Tibial artery (tissue), 4 donors: Measurements from ENCODE around the gene CLSTN1.
A peak's percentile ranks its signal among the peaks of the same experiment; 100 is the strongest.

Experiments
- DNase-seq, 2 donors: peaks; one replicate each; pipeline ENCODE4 v3.0.0-alpha.2; 2019
- H3K27ac ChIP-seq, 2 donors: fragments of 200-600 bp; sonication (generic) in 1 of 2; 1 replicate in 1 of 2; 2 replicates in 1 of 2; pipeline ENCODE4 v1.5.1; 2018 to 2019; ENCODE audit warnings: mild to moderate bottlenecking in 1 of 2
- H3K27me3 ChIP-seq, 2 donors: fragments of 200-600 bp; sonication (generic) in 1 of 2; one replicate each; pipeline versions ENCODE4 v1.5.1 to v1.6.0; 2016 to 2019
- H3K36me3 ChIP-seq, 3 donors: fragments of 200-600 bp; sonication (generic) in 2 of 3; one replicate each; pipeline ENCODE4 v1.5.1; 2016 to 2019; ENCODE audit warnings: mild to moderate bottlenecking in 2 of 3
- H3K4me1 ChIP-seq, 4 donors: fragments of 200-600 bp; sonication (generic) in 2 of 4; 1 replicate in 3 of 4; 2 replicates in 1 of 4; pipeline ENCODE4 v1.5.1; 2016 to 2019
- H3K4me3 ChIP-seq, 2 donors: fragments of 200-600 bp; sonication (generic) in 1 of 2; 1 replicate in 1 of 2; 2 replicates in 1 of 2; pipeline ENCODE4 v1.5.1; 2018 to 2019; ENCODE audit warnings: mild to moderate bottlenecking in 2 of 2
- H3K9me3 ChIP-seq, 3 donors: fragments of 200-600 bp; sonication (generic) in 1 of 3; one replicate each; pipeline ENCODE4 v1.5.1; 2016 to 2019
- intact Hi-C: fragments of 100-400 bp; cut with DNase I; formaldehyde crosslinking; loops from one replicate; pipeline ENCODE4 v1.15.0; 2023; ENCODE audit warnings: low total_unique reads
- TF ChIP-seq, protein P1 (sequence below), 2 experiments: fragments of 200-600 bp in 1 of 2; fragments of 450-650 bp in 1 of 2; IDR thresholded peaks; one replicate each; pipeline ENCODE4 v1.5.1; 2017 to 2019; ENCODE audit warnings: antibody characterized with exemption in 2 of 2, mild to moderate bottlenecking in 1 of 2, moderate library complexity in 1 of 2

Gene CLSTN1

DNA sequence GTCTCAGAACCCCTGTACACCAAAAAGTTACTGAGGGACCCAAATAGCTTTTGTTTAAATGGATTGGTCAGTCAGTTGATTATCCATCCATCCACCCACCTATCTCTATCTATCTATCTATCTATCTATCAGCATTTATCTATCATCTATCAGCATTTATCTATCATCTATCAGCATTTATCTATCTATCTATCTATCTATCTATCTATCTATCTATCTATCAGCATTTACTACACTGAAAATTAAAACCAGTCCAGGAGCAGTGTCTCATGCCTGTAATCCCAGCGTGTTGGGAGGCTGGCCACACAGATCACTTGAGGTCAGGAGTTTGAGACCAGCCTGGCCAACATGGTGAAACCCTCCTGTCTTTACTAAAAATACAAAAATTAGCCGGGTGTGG lies 47.1 kb downstream of the CLSTN1 start:
- Histone ChIP-seq H3K27me3 (no peaks in the 10 kb centered on the region), H3K27ac (no peak overlapping the region), H3K4me3 (no peak overlapping the region), H3K4me1 (no peaks in the 10 kb centered on the region), H3K36me3 (peaks cover 12 to 14% (median 13%) of the 10 kb centered on the region in 3 donors), H3K9me3 (no peaks in the 10 kb centered on the region)
- no peak for DNase-seq
- TF ChIP-seq, protein P1, sequence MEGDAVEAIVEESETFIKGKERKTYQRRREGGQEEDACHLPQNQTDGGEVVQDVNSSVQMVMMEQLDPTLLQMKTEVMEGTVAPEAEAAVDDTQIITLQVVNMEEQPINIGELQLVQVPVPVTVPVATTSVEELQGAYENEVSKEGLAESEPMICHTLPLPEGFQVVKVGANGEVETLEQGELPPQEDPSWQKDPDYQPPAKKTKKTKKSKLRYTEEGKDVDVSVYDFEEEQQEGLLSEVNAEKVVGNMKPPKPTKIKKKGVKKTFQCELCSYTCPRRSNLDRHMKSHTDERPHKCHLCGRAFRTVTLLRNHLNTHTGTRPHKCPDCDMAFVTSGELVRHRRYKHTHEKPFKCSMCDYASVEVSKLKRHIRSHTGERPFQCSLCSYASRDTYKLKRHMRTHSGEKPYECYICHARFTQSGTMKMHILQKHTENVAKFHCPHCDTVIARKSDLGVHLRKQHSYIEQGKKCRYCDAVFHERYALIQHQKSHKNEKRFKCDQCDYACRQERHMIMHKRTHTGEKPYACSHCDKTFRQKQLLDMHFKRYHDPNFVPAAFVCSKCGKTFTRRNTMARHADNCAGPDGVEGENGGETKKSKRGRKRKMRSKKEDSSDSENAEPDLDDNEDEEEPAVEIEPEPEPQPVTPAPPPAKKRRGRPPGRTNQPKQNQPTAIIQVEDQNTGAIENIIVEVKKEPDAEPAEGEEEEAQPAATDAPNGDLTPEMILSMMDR (IDR thresholded peaks at IDR 0.05): no peak
- intact Hi-C loops: no loop called here

DNA sequence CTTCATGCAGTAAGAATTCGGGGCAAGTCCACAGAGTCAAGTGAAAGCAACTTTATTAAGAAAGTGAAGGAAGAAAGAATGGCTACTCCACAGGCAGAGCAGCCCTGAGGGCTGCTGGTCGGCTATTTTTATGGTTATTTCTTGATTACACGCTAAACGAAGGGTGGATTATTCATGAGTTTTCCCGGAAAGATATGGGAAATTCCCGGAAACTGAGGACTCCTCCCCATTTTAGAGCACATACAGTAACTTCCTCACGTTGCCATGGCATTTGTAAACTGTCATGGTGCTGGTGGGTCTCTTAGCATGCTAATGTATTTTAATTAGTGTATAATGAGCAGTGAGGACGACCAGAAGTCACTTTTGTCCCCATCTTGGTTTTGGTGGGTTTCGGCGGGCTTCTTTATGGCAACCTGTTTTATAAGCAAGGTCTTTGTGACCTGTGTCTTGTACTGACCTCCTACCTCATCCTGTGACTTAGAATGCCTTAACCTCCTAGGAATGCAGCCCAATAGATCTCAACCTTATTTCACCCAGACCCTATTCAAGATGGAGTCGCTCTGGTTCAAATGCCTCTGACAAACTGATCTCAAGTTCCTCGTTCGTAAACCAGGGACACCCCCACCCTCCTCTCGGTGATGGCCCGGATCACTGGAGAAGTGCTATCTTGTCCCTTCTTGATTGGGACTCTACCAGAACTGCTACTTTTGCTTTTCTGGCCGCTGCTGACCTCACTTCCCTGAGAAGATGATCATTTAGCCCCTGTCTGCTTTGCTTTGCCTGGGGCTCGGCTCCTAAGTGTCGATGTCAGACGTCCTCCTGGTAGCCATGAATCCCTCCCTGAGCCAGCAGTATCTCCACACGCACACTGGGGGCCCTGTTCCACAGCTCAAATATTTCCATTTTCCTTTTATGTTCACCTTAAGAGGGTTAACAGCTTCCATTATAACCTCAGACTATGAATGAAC lies 48.8 kb downstream of the CLSTN1 start:
- Histone ChIP-seq H3K4me3 (no peak overlapping the region), H3K27me3 (no peaks in the 10 kb centered on the region), H3K4me1 (no peaks in the 10 kb centered on the region), H3K9me3 (no peaks in the 10 kb centered on the region), H3K36me3 (peaks cover 12 to 23% (median 13%) of the 10 kb centered on the region in 3 donors), H3K27ac (no peak overlapping the region)
- intact Hi-C loops: no loop called here
- TF ChIP-seq, protein P1 (IDR thresholded peaks at IDR 0.05): no peak
- DNase-seq: peak in 1 of 2 donors; percentile 24

DNA sequence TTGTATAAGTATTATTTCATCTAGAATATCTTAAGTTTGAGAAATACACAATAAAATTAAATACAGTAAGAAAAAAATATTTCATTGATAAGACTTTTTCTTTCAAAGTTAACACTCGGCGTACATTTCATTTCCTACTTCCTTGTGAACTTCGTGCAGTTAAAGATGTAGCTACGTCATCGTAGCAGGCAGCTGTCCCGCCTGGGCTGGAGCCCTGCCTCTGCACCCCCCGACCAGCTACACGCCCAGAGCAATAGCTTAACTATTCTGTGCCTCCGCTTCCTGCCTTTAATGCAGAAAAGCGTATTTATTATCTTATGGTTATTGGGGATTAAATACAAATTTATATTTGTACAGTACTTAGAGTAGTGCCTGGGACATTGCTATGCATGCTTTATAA lies 53.5 kb downstream of the CLSTN1 start:
- no peaks in the 10 kb centered on the region for H3K27me3 ChIP-seq
- peaks cover 12 to 23% (median 13%) of the 10 kb centered on the region in 3 donors for H3K36me3 ChIP-seq
- TF ChIP-seq, protein P1 (IDR thresholded peaks at IDR 0.05): no peak
- H3K9me3 ChIP-seq: no peaks in the 10 kb centered on the region
- H3K27ac ChIP-seq: no peak overlapping the region
- intact Hi-C loops: no loop called here
- no peak for DNase-seq
- no peaks in the 10 kb centered on the region for H3K4me1 ChIP-seq
- no peak overlapping the region for H3K4me3 ChIP-seq

DNA sequence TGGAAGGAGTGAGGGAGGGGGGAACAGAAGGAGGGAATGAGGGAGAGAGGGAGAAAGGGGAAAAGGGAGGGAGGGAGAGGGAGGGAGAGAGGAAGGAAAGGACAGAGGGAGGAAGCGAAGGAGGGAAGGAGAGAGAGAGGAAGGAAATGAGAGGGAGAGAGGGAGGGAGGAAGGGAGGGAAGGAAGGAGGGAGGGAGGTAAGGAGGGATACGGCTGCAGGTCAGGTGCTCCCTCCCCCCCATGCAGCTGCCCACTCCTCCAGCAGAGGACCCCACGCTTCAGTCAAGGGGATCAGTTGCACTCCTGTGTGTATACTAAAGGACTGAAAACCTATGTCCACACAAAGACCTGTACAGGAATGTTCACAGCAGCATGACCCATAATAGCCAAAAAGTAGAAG lies 54.8 kb downstream of the CLSTN1 start:
- intact Hi-C loops: no loop called here
- Histone ChIP-seq H3K27ac (no peak overlapping the region), H3K4me1 (no peaks in the 10 kb centered on the region), H3K27me3 (no peaks in the 10 kb centered on the region), H3K36me3 (peaks cover 12 to 23% (median 13%) of the 10 kb centered on the region in 3 donors), H3K4me3 (no peak overlapping the region), H3K9me3 (no peaks in the 10 kb centered on the region)
- TF ChIP-seq, protein P1 (IDR thresholded peaks at IDR 0.05): no peak
- DNase-seq: no peak

DNA sequence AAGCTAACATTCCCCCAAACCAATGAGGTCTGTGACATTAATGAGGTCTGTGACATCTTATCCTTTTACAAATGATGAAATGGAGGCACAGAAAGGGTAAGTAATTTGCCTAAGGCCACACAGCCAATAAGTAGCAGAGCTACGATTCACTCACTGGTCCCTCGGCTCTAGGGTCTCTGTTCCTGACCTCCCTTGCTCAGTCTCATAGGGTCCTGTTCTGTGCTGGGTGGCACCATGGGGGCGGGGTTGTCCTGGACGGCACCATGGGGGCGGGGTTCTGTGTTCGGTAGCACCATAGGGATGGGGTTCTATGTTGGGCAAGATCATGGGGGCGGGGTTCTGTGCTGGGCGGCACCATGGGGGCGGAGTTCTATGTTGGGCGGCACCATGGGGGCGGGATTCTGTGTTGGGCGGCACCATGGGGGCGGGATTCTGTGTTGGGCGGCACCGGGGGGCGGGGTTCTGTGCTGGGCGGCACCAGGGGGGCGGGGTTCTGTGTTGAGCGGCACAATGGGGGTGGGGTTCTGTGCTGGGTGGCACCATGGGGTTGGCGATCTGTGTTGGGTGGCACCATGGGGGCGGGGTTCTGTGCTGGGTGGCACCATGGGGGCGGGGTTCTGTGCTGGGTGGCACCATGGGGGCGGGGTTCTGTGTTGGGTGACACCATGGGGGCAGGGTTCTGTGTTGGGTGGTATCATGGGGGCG lies 55.6 kb downstream of the CLSTN1 start:
- no peak overlapping the region for H3K4me3 ChIP-seq
- TF ChIP-seq, protein P1 (IDR thresholded peaks at IDR 0.05): no peak
- no peak overlapping the region for H3K27ac ChIP-seq
- no peak for DNase-seq
- no peaks in the 10 kb centered on the region for H3K9me3 ChIP-seq
- no peaks in the 10 kb centered on the region for H3K4me1 ChIP-seq
- no peaks in the 10 kb centered on the region for H3K27me3 ChIP-seq
- H3K36me3 ChIP-seq: peaks cover 11 to 28% (median 11%) of the 10 kb centered on the region in 3 donors
- intact Hi-C loops: no loop called here
